ENCODE measurements around the gene LIPA. TPM values are rescaled to one million over a fixed set of nuclear protein-coding genes. Genes with fewer than 3 reads are reported as not detected.
"Not testable (repeated sequence)": the region's sequence is repeated elsewhere in the genome, so short reads cannot be mapped to it uniquely, and the experiment has no call there.

Gene LIPA
- total RNA-seq, 2 experiments from 2014 or later, result 20.4 to 20.7 TPM

DNA sequence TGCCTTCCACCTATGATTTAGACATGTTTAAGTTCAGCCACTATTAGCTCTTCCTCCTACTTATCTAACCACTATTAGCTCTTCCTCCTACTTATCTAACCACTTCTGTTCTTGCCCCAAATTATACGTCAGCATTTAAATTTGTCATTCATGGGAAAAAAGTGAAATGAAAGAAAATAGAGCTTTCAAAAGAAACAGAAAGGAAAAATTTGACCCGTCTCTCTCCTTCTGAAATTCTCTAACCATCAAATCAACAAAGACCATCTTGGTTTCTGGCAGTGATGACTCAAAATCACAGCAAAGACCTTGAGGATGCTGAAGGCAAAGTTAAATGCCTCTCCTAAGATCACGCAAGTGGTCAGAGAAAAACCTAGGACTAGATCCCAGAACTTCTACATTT, 2.6 kb downstream of the LIPA start:
- Mint-ChIP-seq H3K27ac (no peak overlapping the region), H3K36me3 (ENCODE audit: low read depth) (peaks cover 9% of the 10 kb centered on the region), H3K4me1 (ENCODE audit: low read depth) (peaks cover 20% of the 10 kb centered on the region), H3K4me3 (peak overlapping the region; percentile 42), H3K27me3 (no peaks in the 10 kb centered on the region), H3K9me3 (peaks cover 12% of the 10 kb centered on the region)
- TF ChIP-seq, protein P1, sequence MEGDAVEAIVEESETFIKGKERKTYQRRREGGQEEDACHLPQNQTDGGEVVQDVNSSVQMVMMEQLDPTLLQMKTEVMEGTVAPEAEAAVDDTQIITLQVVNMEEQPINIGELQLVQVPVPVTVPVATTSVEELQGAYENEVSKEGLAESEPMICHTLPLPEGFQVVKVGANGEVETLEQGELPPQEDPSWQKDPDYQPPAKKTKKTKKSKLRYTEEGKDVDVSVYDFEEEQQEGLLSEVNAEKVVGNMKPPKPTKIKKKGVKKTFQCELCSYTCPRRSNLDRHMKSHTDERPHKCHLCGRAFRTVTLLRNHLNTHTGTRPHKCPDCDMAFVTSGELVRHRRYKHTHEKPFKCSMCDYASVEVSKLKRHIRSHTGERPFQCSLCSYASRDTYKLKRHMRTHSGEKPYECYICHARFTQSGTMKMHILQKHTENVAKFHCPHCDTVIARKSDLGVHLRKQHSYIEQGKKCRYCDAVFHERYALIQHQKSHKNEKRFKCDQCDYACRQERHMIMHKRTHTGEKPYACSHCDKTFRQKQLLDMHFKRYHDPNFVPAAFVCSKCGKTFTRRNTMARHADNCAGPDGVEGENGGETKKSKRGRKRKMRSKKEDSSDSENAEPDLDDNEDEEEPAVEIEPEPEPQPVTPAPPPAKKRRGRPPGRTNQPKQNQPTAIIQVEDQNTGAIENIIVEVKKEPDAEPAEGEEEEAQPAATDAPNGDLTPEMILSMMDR (IDR thresholded peaks at IDR 0.05), result no peak
- POLR2A ChIA-PET, result interaction anchor here (0.8 kb wide), 1 partner anchor 966 kb away, joined by 3 read pairs; no protein-coding TSS in a partner anchor
- CTCF ChIA-PET, result interaction anchor here (0.8 to 1.4 kb wide), 2 partner anchors 14 to 31 kb away, joined by 3 to 10 read pairs; no protein-coding TSS in a partner anchor
- DNase-seq (no peak), ATAC-seq (no peak)
- intact Hi-C loops (cut with micrococcal nuclease), result no loop called here

DNA sequence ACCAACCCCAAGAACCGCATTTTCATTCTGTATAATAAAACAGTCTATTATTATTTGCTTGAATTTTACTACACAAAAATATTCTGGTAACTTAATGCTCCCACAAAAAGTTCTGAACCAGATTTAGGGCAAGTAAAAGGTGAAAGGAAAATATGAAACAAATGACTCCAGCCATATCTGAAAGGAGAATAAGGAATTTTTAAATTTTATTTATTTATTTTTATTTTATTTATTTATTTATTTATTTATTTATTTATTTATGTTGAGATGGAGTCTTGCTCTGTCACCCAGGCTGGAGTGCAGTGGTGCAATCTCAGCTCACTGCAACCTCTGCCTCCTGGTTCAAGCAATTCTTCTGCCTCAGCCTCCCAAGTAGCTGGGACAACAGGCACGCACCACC, 4.0 kb downstream of the LIPA start:
- CTCF ChIA-PET, result interaction anchor here (1.8 kb wide), 1 partner anchor 30 kb away, joined by 16 read pairs; no protein-coding TSS in a partner anchor
- H3K4me3 Mint-ChIP-seq; H3K27me3 Mint-ChIP-seq; H3K9me3 Mint-ChIP-seq; H3K36me3 Mint-ChIP-seq (ENCODE audit: low read depth); intact Hi-C loops (cut with micrococcal nuclease); POLR2A ChIA-PET; DNase-seq; H3K27ac Mint-ChIP-seq; ATAC-seq: not testable (repeated sequence)
- peaks cover 20% of the 10 kb centered on the region for H3K4me1 Mint-ChIP-seq (ENCODE audit: low read depth)

DNA sequence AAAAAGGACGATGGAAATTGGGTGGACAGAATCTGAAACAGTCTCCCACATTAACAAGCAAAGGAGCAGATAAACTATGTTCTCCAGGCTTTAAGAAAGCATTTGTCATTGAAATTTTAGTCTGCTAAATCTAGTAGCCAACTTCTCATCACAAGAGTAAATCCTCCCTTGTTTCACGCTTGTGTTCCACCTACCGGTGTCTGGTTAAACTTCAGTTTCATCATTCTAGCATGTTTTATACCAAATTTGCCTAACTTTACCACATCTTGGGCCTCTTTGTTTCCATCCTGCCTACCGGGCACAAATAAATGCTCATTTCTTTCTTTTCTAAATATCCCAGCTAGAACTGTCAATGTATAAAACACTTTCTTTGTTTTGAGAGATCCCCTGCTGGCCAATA, 5.8 kb downstream of the LIPA start:
- intact Hi-C loops (cut with micrococcal nuclease), result no loop called here
- DNase-seq (no peak), ATAC-seq (no peak)
- peaks cover 18% of the 10 kb centered on the region for H3K4me1 Mint-ChIP-seq (ENCODE audit: low read depth)
- ChIA-PET POLR2A (interaction anchor here (0.7 kb wide), 1 partner anchor 285 kb away, joined by 3 read pairs; no protein-coding TSS in a partner anchor), CTCF (interaction anchor here (0.7 to 1.8 kb wide), 3 partner anchors 28 to 311 kb away, joined by 3 to 16 read pairs (median 5); no protein-coding TSS in a partner anchor)
- no peak overlapping the region for H3K4me3 Mint-ChIP-seq
- H3K36me3 Mint-ChIP-seq (ENCODE audit: low read depth), result no peaks in the 10 kb centered on the region
- H3K9me3 Mint-ChIP-seq, result no peaks in the 10 kb centered on the region
- no peaks in the 10 kb centered on the region for H3K27me3 Mint-ChIP-seq
- H3K27ac Mint-ChIP-seq, result no peak overlapping the region
- TF ChIP-seq, protein P1 (IDR thresholded peaks at IDR 0.05), result no peak

DNA sequence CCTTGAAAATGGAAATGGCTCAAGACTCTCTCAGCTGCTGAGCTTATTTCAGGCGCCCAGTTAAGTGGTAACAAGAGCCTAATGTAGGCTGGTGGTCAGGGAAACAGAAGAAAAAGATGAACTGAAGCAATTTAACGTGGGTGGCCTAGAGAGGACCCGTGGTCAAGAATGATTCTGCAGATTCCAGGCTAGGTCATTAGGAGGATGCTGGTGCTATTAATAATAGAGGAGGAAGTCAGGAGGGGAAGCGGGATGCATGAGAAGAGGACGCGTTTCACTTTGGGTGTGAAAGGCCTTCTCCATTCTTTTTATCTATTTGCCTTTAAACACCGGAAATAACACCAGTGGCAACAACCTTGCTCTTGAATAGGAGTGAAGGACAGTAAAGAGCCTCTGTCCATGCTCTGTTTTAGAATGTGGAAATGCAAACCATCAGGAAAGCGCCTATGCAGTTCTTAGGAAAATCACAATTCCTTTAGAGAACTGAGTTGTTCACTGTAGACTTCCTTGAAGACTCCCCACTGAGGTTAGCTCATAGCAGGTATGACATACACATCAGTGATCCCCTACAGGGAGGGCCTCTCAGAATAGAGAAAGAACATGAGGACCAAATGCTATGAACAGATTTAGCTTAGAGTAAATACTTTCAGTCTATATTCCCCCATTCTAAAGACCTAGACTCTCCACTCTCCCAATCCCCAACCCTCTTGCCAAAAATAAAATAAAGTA, 8.6 kb downstream of the LIPA start:
- no peak overlapping the region for H3K27ac Mint-ChIP-seq
- no peaks in the 10 kb centered on the region for H3K36me3 Mint-ChIP-seq (ENCODE audit: low read depth)

DNA sequence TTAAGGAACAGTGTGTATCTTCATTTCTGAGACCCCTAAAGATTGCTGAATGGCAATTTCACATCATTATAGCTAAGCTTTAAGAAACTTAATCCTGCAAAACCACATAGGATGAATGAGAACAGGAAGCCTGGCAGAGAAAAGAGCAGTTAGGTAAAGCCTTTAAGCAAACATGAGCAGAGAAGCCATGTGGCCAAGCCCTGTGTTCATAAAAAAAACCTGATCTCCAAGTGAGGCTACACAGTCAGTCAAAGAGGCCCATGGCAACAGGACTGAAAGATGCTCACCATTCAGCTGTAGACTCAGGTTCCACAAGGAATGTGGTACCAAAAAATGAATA, 9.3 kb downstream of the LIPA start:
- H3K9me3 Mint-ChIP-seq, result no peaks in the 10 kb centered on the region
- TF ChIP-seq, protein P1 (IDR thresholded peaks at IDR 0.05), result no peak
- H3K36me3 Mint-ChIP-seq (ENCODE audit: low read depth), result no peaks in the 10 kb centered on the region
- H3K4me3 Mint-ChIP-seq, result no peak overlapping the region
- no peaks in the 10 kb centered on the region for H3K27me3 Mint-ChIP-seq
- H3K27ac Mint-ChIP-seq, result no peak overlapping the region
- ChIA-PET POLR2A (interaction anchor here (0.5 kb wide), 1 partner anchor 79 kb away, joined by 3 read pairs; no protein-coding TSS in a partner anchor), CTCF (interaction anchor here (1.2 to 1.7 kb wide), 2 partner anchors 25 to 308 kb away, joined by 3 to 7 read pairs; no protein-coding TSS in a partner anchor)
- no peaks in the 10 kb centered on the region for H3K4me1 Mint-ChIP-seq (ENCODE audit: low read depth)
- no peak for DNase-seq
- no peak for ATAC-seq
- intact Hi-C loops (cut with micrococcal nuclease), result no loop called here

More for the DNA sequence above, 8.6 kb downstream of the LIPA start:
- ATAC-seq, result no peak
- Mint-ChIP-seq H3K4me1 (ENCODE audit: low read depth) (no peaks in the 10 kb centered on the region), H3K4me3 (no peak overlapping the region), H3K27me3 (no peaks in the 10 kb centered on the region), H3K9me3 (no peaks in the 10 kb centered on the region)
- intact Hi-C loops (cut with micrococcal nuclease), result no loop called here
- TF ChIP-seq, protein P1 (IDR thresholded peaks at IDR 0.05), result no peak
- POLR2A ChIA-PET, result interaction anchor here (0.5 to 0.6 kb wide), 2 partner anchors 79 to 1449 kb away, joined by 3 to 4 read pairs; no protein-coding TSS in a partner anchor
- CTCF ChIA-PET, result interaction anchor here (1.2 to 1.7 kb wide), 2 partner anchors 25 to 308 kb away, joined by 3 to 7 read pairs; no protein-coding TSS in a partner anchor
- DNase-seq, result no peak

Data from activated CD8-positive, alpha-beta T cell treated with anti-CD3 and anti-CD28 coated beads for 36 hours (primary cell).